ENCODE results near the gene TRAF3IP3. TPM values are rescaled to one million over a fixed set of nuclear protein-coding genes. Genes with fewer than 3 reads are reported as not detected.

The TRAF3IP3 gene, protein sequence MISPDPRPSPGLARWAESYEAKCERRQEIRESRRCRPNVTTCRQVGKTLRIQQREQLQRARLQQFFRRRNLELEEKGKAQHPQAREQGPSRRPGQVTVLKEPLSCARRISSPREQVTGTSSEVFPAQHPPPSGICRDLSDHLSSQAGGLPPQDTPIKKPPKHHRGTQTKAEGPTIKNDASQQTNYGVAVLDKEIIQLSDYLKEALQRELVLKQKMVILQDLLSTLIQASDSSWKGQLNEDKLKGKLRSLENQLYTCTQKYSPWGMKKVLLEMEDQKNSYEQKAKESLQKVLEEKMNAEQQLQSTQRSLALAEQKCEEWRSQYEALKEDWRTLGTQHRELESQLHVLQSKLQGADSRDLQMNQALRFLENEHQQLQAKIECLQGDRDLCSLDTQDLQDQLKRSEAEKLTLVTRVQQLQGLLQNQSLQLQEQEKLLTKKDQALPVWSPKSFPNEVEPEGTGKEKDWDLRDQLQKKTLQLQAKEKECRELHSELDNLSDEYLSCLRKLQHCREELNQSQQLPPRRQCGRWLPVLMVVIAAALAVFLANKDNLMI
- polyA plus RNA-seq (ENCODE audit: insufficient read depth in 1 of 5, insufficient read length in 5 of 5, low replicate concordance in 1 of 5): 1 to 10 TPM; 2.3 to 3.5 (median 2.6) TPM
- long read RNA-seq, donor 1, partial matches to known transcripts: 0 of 2 reads
- long read RNA-seq, donor 1, other reads (novel, unspliced or antisense): 0 of 2 reads
- long read RNA-seq, donor 2, partial matches to known transcripts: 0 of 1 reads
- long read RNA-seq, donor 2, other reads (novel, unspliced or antisense): 0 of 1 reads
- long read RNA-seq, donor 3, partial matches to known transcripts: 0 of 5 reads
- long read RNA-seq, donor 3, other reads (novel, unspliced or antisense): 5 of 5 reads
- long read RNA-seq, donor 4: 0 reads
- long read RNA-seq, donor 5, partial matches to known transcripts: 16 of 16 reads
- long read RNA-seq, donor 5, other reads (novel, unspliced or antisense): 0 of 16 reads
- long read RNA-seq, donor 6, partial matches to known transcripts: 9 of 10 reads
- long read RNA-seq, donor 6, other reads (novel, unspliced or antisense): 0 of 10 reads
- long read RNA-seq, donor 7, partial matches to known transcripts: 13 of 13 reads
- long read RNA-seq, donor 7, other reads (novel, unspliced or antisense): 0 of 13 reads
- long read RNA-seq, donor 8: 0 reads

DNA sequence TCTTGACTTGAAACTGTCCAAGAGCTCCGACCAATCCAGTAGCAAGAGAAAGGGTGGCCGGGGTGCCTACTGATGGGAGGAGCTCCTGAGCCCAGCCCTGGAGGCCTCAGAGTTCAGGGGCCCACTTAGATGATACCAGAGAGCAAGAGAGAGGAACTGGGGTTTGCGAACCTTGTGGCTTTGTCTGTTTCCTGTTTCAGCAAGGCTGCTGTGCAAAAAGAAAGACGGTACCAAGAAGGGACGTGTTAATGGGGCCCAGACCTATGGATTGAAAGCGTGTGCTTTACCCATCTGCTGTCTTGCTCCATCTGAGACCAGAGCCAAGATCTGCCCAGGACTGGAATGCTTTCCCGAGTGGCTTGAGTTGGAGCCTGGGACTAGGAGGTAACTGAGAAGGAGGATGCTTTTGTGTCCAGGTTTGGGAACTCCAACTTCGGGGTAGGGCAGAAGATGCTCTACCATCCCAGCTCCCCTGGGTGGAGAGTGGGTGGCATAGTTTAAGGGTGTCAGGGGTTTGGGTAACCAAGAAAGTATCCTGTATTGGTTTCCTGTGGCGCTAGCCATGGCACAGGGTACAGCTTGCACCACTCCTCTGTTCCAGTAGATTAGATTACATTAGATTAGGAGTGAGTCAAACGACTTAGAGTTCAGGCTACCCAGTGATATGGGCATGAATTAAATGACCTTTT, at the start of gene TRAF3IP3:
TRAF3IP3 (plus strand) TSS at position 128 of the 689 bp plus-strand sequence. CDS start 3,987 bp downstream, outside the sequence.
- DNase-seq: no peak

DNA sequence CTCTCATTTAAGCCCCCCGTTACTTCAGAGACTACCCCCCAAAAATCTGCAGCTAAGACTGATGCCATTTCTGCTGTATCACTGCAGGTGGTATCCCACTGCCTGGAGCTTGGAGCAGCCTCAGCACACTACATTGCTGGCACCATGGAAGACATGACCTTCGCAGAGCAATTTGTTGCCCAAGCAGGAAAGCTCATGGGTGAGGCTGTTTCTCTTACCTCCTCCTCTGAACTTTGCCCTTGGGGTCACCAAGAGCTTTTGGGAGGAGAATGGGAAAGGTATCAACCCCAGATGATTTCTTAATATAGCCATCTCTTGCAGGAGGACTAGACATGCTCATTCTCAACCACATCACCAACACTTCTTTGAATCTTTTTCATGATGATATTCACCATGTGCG, 49.2 kb upstream of the TRAF3IP3 start:
- no peak for DNase-seq

DNA sequence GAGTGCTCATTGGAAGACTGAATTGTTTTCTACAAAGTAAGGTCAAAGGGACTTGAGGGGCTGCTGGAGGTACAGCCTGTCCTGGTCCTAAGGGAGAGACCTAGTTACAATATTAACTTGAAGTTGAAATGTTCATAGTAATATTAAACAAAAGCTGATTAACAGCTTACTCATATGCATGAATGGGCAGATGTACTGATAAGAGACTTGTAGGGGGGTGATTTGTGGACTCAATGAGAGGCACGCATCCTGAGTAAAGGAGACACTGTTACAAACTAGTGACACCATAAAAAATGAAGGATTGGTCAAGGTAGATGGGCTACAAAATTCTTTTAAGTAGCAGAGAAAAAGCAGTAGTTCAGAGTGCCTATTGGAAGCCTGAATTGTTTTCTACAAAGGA, 48.5 kb upstream of the TRAF3IP3 start:
- DNase-seq: no peak

DNA sequence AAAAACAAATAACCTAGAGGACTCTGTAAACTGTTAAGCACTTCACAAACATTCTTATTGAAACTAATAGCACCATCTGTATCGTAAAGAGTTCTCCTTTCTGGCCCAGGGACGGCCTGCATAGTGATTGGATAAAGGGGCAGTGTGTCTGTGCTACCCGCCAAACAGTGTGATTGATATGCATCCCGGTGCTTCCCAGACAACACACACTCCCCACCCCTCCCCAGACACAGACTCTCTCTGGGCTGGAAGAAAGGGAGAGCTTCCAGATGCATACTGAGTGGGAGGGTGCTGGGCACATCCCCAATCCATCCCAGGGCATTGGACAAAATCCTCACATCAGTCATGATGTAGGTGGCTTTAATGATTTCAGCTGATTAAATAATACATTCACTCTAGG, 47.6 kb upstream of the TRAF3IP3 start:
- no peak for DNase-seq

DNA sequence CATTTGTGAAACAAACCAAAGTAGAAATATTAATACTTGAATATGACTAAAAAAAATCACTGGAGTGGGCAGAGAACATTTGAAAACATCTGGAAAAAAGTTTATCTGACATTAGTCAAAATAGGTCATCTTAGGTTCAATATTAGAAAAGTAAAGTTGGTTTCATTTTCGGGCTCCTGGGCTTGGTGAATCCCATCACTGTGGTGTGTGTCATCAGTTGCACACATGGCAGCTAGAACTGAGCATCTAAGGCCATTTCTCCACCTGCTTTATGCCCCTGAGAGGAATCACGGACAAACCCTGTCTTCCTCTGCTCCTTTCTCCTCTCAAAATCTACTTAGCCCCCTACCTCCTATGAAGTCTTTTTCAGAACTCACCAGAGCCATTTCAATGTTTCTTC, 45.8 kb upstream of the TRAF3IP3 start:
- no peak for DNase-seq

DNA sequence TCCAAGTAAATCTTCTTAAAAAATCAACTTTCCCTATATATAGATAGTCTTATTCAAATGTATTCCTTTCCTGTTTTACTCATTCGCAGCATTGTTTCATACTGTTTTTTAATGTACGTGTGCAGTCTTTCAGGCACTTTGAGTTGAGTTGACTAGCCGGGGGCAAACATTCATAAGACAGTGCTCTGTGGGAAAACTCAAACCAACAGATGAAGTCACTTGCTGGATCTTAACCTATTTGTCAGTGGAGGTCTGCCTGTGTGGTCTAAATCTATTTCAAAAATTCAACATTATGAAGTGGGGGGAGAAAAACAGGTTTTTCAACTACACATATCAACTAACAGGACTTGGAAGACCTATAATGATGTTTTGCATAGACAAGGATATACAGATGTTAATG, 45.0 kb upstream of the TRAF3IP3 start:
- DNase-seq: no peak

DNA sequence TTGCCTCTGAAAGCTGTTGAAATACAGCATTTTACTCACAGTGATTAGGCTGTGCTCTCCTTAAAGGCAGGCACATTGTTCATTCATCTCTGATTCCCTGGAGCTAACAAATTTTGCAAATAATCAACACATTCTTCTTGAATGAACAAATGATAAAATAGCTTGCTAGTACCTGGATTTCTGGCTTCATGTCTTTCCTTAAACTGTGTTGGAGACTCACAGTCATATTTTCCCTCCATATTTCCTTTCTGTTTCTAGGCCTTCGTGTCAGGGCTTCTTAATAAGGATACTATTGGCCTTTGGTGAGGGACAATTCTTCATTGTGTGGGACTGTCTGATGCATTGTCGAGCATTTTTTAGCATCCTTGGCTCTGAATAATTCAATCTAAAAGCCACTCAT, 41.5 kb upstream of the TRAF3IP3 start:
- DNase-seq: no peak

DNA sequence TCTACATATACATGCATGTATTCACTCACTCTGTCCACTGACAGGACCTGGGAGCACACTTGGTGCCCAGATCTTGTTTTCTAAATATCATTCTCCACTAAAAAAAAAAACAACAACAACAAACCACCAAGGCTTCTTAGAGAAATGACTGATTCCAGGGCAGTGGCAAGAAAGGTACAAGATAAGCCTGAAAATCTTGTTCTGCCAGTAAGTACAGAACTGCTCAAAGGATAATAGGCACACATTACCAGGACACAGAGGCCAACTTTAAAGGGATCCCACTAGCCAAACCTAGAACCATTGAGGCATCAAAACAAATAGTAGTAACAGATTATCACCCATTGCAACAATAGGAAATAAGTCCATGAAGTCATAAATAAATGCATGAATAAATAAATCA, 40.5 kb upstream of the TRAF3IP3 start:
- DNase-seq: no peak

DNA sequence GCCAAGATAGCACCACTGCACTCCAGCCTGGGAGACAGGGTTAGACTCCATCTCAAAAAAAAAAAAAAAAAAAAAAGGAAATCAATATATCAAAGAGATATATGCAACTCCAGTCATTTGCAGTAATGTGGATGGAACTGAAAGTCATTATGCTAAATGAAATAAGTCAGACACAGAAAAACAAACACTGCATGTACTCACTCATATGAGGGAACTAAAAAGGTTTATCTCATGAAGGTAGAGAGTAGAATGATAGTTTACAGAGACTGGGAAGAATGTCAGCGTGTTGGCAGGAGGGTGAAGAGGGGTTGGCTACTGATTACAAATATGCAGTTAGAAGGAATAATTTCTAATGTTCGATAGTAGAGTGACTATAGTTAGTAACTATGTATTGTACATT, 38.0 kb upstream of the TRAF3IP3 start:
- DNase-seq: no peak

DNA sequence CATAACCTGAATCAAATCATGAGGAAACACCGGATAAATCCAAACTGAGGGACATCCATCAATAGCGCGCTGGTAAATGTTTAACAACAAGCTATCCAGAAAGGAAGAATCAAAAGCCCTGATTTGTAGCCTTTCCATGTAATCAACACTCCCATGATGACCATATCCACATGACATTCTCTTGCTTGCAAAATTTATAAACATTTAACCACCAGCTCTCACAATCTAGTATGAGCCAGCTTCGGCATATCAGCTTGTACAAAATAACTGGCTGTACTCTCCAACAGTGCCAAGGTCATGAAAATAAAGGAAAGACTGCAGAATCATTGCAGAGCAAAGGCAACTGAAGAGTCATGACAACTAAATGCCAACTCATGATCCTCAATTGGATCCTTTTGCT, 35.5 kb upstream of the TRAF3IP3 start:
- no peak for DNase-seq

DNA sequence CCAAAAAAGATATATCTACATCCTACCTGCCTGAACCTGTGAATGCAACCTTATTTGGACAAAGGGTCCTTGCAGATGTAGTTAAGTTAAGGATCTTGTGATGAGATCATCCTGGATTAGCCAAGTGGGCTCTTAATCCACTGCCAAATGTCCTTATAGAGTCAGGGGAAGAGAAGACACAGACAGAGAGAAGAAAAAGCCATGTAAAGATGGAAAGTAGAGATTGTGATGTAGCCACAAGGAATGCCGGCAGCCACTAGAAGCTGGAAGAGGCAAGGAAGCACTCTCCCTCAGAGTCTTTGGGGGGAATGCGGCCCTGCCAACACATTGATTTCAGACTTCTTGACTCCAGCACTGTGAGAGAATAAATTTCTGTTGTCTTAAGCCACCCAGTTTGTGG, 35.0 kb upstream of the TRAF3IP3 start:
- no peak for DNase-seq

DNA sequence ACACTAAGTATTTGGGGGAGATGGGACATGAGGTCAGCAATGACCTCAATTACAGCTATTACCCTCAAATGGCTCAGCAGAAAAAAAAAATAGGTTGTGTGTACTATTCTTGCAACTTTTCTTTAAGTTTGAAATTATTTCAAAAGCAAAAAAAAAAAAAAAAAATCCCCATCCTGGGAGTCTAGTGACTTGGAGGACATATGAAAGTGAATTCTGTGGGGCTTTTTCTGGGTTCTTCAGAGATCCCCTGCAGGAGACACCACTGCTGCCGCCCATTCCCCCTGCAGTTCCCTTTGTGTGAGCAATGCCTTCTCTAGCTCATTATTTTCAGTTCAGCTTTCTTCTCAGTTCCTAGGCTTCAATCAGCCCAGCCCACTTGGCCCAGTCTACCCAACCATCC, 34.5 kb upstream of the TRAF3IP3 start:
- no peak for DNase-seq

DNA sequence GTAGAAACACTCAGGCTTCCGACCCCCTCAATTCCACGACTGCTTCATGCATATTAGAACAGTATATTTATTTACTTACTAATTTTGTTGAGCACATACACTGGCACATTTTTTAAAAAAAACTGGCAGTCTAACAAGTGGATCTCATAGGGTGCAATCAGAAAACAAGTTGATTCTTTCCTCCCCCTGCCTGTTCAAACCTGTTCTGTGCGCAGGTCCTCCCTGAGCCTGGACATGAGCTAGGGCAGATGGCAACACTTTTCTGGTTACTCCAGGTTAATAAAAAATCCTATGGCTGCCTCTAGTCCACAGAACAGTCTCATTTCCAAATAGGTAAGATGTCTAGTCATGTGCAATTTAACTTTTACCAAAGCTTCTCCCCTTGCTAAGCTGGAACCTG, 32.6 kb upstream of the TRAF3IP3 start:
- DNase-seq: no peak

DNA sequence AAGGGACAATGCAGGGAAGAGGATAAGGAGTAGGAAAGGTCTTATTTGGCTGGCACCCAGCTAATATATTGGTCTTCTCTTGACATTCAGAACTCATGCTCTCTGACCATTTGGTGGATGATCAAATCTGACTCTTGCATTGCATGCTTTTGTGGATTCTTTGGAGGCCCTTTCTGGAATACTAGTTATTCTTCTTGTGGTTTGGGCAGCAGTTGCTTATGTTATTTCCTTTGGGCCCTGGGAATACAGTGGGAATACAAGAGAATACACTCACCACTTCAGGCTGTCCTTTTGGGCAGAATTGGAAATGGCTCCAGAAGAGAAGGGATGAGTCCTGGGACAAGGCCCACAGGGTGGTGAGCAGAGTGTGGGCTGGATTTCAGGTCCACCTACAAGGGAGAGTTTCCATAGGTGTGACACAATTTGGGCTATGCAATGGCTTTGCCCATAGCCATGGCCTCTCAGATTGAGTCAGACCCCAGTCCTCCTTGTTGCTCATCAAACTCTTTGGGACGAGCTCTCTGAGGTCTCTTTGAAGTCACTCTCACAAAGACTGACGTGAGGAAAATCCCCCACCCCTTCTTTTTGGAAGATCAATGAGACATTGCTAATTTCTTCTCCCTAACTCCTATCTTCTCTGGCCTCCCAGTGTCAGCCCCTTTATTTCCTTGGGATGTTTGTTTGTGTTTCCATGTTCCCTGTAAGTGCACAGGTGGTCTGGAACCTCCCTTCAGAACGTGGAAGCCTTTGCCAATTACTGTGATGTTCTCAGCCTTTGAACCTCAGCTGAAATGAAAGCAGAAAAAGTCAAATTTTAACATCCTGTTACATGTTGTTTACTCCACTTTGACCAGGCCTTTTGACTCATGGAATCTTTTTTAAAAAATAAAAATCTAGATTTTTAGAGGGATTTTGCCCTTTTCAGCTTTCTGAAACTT, 31.8 kb upstream of the TRAF3IP3 start:
- DNase-seq: no peak

DNA sequence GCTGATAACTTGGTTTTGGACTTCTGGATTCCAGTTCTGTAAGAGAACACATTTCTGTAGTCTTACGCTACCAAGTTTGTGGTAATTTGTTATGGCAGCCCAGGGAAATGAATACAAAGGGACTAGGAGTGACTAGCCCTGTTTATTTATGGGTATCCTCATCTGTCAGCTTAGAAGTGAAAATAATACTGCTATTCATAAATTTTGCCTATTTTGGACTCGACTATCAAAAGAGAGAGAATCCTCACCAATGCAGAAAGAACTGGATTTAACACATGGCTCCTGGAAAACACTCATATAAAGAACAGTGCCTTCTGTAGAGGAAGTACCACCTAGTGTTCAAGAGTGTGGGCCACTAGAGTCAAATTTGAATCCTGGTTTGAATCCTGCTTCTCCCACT, 28.6 kb upstream of the TRAF3IP3 start:
- no peak for DNase-seq

DNA sequence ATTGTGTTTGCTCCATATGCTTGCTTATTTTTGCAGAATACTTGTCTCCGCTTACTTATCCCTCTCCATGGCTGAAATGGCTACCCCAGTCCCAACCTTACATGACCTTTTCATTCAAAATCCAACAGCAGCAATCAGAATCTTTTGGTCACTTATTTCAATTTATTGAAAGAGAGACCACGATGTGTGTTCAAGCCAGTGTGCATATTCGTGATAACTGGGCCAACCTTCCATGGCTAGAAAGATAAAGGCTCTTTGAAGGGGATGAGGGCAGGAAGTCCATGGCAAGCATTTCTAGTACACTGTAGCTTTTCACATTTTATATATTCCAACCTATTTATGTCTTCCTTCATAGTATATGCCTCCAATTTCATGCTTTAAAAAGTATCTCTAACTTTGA, 28.1 kb upstream of the TRAF3IP3 start:
- DNase-seq: no peak

DNA sequence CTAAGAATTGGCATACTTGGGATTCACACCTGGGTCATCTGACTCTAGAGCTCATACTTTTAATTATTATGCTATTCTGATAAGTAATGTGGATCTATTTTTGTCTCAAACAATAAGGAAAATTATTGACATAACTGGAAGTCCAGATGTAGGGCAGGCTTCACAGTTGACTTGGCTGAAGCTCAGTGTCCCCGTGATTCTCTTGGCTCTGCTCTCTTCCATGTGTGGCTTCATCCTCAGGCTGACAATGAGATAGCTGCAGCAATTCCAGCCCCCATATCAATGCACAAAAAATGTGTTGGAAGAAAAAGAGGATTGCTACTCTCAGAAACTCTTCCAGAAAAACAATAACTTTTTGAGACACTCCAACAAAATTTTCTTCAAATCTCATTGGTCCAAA, 27.4 kb upstream of the TRAF3IP3 start:
- no peak for DNase-seq

DNA sequence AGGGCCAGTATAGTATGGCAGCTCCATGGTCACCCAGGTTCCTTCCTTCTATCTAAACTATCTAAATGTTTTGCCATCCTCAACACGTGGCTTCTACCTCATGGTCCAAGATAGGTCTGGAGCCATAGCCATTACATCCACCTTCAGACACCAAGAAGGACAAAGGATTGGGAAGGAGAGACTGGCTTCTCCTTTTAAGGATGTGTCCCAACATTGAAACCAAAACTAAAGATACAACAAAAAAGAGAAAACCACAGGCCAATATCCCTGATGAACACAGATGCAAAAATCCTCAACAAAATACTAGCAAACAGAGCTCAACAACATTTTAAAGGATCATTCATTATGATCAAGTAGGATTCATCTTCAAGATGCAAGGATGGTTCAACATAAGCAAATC, 26.4 kb upstream of the TRAF3IP3 start:
- DNase-seq: no peak

DNA sequence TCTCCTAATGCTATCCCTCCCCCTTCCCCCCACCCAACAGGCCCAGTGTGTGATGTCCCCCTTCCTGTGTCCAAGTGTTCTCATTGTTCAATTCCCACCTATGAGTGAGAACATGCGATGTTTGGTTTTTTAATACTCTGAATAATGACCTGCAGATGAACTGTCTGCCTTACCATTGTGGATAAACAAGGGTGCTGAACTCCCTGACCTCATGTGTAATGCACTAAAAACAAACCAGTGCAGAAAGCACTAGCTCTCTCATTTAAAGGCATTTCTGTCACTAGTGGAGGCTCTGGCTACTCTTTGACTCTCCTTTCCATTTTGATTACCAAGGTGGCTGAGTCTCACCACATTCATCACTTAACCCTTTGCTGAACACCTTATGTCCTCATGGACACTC, 23.1 kb upstream of the TRAF3IP3 start:
- DNase-seq: no peak

DNA sequence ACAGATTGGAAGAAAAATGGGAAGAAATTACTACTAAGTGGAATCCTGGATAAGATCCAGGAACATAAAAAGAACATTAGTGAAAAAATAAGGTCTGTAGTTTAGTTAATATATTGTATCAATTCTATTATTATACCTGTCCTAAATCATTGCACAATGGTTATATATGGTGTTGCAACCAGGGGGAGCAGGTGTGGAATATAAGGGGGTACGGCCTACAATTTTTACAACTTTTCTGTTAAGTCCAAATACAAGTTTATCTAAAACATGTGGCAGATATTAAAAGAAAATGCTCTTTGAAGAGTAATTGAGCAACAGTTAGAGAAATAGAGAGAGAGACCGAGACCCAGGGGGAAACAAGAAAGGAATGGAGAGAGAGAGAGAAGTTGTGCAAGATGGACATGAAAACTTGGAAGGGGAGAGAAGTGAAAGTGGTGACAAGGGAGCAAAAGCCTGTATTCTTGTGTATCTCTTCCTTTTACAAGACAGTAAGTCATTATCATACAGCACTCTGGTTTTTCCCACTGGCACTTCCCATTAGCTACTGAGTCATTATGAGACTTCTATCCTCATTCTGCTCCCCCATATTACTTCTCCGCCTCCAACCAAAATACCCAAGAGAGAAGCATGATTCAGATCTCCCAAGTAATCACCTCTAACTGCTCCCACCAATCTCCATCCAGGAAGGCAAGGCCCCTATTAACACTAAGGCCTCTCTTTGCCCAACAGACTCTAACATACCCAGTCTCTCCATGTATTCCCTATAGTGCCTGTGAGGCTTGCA, 22.3 kb upstream of the TRAF3IP3 start:
- DNase-seq: no peak
